Daoy (cell line): ENCODE data around the gene PNPLA2. TPM values are rescaled to one million over a fixed set of nuclear protein-coding genes. Genes with fewer than 3 reads are reported as not detected.
A peak's percentile ranks its signal among the peaks of the same experiment; 100 is the strongest.

Source experiments
- DNase-seq: peaks from one replicate; pipeline ENCODE4 v3.0.0-alpha.2; 2015; ENCODE audit warnings: low read depth
- total RNA-seq: library from RNA; depleted of rRNA; stranded (reverse); fragments of >200 nt; shearing (Covaris generic); gene quantifications from 2 replicates; pipeline ENCODE4 v1.2.3, GENCODE V29; 2014

The PNPLA2 gene
- total RNA-seq, 1 experiment from 2014 or later: 10.9 TPM

- no peak for DNase-seq
These were observed 2.9 kb upstream of the PNPLA2 start for GRCh38 chr11:815675-816432.

- peak; percentile 35 for DNase-seq
These were observed 2.3 kb upstream of the PNPLA2 start for GRCh38 chr11:816433-816779.

DNA sequence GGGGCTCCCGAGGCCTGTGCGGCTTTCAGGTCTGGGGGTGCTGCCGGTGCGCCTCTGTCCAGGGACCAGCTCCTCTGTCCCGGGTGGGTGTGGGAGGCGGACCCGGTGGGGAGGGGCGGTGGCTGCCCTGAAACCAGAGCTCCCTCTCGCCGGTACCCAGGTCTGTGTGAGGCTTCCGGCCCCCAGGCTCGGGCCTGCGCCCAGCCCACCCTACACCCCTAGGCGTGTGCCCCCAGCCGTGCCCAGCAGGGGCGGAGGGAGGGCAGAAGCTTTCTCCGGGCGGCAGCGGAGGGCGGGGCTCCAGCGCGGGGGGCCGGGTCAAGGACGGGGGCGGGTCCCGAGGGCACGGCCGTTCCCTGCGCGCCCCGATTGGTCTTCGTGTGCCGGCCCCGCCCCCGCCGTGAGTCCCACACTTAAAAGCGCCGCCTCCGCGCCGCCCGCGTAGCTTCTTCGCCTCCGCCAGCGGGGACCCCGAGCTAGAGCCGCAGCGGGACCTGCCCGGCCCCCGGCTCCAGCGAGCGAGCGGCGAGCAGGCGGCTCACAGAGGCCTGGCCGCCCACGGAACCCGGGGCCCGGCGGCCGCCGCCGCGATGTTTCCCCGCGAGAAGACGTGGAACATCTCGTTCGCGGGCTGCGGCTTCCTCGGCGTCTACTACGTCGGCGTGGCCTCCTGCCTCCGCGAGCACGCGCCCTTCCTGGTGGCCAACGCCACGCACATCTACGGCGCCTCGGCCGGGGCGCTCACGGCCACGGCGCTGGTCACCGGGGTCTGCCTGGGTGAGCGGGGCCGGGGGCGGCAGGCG, 616 bp downstream of the PNPLA2 start:
- peak; percentile 93 for DNase-seq

DNA sequence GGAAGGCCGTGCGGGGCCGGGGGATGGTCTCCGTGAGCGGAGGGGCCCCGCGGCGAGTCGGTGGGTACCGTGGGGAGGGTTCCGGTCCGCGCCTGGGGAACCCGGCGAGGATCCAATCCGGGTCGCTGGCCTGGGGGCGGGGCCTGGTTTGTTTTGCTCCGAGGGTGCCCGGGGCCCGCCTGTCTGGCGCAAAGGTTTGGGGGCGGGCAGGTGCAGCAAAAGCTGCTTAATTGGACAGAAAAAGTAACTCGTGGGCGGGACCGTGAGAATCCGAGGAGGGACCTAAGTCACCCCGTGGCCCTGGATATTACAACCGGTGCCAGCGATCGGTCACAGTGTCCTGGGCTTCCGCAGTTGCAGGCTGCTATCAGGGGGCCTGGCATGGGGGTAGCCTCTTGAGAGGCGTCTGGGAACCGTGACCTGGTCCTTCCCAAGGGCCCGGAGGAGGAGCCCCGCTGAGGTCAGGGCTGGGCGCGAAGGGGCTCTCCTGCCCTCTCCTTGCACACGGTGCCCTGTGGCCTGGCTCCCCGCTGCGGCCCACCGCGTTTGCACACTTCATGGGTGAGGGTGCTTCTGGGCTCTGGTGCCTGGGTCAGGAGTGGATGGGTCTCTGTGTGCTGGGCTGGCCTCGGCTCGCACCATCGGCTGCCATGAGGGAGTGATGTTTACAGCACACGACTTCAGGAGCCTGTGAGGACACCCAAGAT, 1.4 kb downstream of the PNPLA2 start:
- peak; percentile 83 for DNase-seq

GRCh38 chr11:820655-821511, 2.2 kb downstream of the PNPLA2 start:
- DNase-seq: peak; percentile 65

- no peak for DNase-seq
These were observed 3.0 kb downstream of the PNPLA2 start for GRCh38 chr11:821512-822371.

DNA sequence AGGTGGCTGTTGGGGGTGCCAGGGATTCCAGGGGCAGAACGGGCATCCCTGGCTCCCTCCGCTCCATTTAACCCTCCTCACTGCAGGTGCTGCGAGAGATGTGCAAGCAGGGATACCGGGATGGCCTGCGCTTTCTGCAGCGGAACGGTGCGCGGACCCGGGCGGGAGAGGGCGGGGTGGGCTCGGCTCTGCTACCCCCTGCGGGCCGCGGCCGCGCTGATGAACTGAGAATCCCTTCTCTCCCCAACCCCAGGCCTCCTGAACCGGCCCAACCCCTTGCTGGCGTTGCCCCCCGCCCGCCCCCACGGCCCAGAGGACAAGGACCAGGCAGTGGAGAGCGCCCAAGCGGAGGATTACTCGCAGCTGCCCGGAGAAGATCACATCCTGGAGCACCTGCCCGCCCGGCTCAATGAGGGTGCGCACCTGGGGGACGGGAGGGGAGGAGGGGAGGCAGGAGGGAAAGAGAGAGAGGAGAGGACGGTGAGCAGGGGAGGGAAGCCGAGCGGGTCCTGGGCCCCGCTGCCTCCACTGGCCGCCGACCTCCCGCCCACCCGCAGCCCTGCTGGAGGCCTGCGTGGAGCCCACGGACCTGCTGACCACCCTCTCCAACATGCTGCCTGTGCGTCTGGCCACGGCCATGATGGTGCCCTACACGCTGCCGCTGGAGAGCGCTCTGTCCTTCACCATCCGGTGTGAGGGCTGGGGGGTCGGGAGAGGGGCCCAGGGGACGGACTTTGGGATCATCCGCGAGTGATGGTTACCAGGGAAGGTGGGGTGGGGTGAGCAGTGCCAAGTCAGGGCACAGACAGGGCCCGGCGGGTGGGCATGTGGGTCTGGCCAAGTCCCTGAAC, 5.0 kb downstream of the PNPLA2 start:
- no peak for DNase-seq

GRCh38 chr11:824292-824880, 5.7 kb downstream of the PNPLA2 start:
- DNase-seq: no peak

GRCh38 chr11:824942-825341, 6.2 kb downstream of the PNPLA2 start:
- no peak for DNase-seq

DNA sequence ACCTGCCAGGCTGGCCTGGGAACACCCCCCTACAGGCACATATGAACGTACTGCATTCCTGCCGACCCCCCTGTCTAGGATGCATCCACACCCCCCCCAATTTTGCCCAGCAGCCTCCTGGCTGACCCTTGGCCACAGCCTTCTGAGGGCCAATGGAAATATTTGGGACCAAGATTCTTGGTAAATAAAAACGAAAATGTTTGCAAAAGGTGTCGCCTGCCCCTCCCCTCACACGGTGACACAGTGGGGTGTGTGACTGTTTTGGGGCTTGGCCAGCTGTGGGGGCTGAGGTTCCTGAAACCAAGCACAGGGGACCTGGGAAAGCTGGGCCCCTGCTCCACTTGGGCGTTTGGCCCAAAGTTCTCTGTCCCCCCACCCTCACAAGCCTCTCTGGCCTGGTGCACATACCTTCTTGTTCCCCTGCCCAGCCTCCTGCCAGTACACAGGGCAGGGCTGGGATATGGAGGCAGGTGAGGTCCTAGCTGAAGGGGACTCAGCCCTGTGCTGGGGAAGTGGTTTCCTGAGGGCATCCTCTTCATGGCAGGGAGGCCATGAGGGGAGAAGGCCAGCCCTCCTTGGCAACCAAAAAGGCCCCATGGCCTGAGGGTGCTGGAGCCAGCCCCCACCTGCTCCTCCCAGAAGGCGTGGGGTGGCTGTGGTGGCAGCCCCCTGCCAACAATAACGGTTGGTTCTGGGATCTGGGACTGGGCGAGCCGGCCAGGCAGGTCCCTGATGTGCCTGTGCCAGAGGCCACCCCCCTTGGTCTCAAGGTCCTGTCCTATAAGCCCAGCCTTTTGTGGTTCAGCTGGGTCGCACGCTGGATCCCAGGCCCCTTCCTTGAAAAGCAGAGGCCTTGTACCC, 6.9 kb downstream of the PNPLA2 start:
- no peak for DNase-seq

GRCh38 chr11:826227-826621, 7.5 kb downstream of the PNPLA2 start:
- DNase-seq: no peak

DNA sequence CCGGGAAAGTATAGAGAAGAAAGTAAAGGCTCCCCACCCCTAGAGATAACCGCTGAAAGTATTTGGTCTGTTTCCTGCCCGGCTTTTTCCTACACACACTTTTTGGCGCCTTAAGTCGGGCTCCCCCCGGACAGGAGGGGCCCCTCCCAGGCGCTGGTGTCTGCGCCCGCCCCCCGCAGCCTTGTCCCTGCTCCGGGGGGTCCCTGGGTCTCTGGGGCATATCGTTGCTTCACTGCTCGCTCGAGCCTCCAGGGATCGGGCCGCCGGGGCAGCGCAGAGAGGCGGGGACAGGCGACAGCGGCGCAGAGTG, 8.1 kb downstream of the PNPLA2 start:
- no peak for DNase-seq

- no peak for DNase-seq
These were observed 8.6 kb downstream of the PNPLA2 start for GRCh38 chr11:827146-827896.

DNA sequence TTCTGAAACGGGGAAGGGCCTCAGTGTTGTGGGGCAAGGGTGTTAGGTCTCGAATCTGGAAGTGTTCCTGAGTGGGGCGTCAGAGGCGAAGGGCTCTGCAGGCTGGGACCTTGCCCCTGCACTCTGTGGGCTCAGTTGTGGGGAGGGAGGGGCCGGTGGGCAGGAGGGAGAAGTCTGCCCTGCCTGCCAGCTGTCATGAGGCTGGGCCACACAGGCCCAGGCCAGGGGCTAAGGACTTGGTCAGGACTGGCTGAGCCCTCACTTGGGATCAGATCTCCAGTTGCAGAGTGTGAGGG, 9.1 kb downstream of the PNPLA2 start, which contains the start of gene CRACR2B:
Gene CRACR2B, plus strand, starts transcription at position 23 of the 296 bp plus-strand sequence. CDS start 689 bp downstream, outside the sequence.
- DNase-seq: no peak

DNA sequence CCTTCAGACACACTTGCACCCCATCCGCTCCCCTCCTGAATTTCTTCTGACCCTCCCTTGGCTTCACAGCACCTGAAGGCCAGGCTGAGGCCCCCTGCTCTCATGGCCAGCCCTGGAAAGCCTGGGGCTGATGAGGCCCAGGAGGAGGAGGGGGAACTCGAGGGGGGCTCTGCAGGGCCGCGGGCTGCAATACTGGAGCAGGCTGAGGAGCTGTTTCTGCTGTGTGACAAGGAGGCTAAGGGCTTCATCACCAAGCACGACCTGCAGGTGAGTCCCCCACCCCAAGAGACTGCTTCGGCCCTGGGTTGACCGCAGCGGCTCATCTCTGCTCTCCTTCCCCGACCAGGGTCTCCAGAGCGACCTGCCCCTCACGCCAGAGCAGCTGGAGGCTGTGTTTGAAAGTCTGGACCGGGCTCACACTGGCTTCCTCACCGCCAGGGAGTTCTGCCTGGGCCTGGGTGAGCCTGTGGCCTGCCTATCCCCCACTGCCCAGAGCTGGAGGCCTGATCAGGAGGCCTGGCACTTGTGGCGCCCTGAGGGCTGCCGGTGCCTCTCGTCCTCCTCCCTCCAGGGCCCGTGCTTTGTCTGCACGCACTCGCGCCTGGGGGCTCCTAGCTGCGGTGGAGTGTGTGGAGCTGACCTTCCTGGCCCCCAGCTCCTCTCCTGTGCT, 9.9 kb downstream of the PNPLA2 start:
- DNase-seq: no peak

DNA sequence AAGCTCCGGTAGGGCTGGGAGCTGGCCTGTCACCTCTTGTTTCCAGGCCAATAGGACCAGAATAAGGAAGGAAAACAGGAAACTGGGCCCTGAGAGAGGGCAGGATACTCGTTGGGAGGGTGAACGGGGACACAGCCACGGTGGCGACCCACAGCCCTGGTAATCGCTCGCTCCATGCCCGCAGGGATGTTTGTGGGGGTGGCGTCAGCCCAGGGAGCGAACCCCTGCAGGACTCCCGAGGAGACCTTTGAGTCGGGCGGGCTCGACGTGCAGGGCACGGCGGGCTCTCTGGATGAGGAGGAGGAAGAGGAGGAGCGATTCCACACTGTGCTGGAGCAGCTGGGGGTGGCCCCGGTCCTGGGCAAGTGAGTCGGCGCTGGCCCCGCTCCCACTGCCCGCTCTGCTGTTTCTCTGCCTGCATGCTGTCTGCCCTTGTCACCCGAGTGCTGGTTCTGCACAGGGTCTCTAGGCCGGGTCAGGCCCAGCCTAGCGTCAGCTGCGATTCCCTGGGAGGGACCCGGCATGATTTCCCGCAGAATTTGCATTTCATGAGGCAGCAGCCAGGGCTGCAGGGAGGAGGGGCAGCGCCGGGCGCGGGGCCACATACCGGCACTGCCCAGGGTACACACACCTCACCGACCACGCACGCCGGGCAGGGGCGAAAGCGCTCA, 10.6 kb downstream of the PNPLA2 start:
- peak; percentile 68 for DNase-seq

GRCh38 chr11:829847-830294, 11.2 kb downstream of the PNPLA2 start:
- DNase-seq: peak; percentile 43
